KBM-7 (cell line): ENCODE data around the gene TPM2.
"Not testable (repeated sequence)": the region's sequence is repeated elsewhere in the genome, so short reads cannot be mapped to it uniquely, and the experiment has no call there.

Experiments used
- DNase-seq: peaks from one replicate; pipeline ENCODE4 v3.0.0-alpha.2; 2015
- in situ Hi-C: fragments of 300-500 bp; cut with MboI; formaldehyde crosslinking; loops from 2 replicates; pipeline ENCODE4 v1.14.3; 2020; ENCODE audit warnings: low sequenced_read_pairs, low pct_unique_long_range_greater_than_20kb, mixed read lengths

The TPM2 gene

GRCh38 chr9:35643046-35643445, 46.7 kb downstream of the TPM2 start:
- in situ Hi-C loops = no loop called here
- DNase-seq = no peak

- in situ Hi-C loops = not testable (repeated sequence)
- DNase-seq = peak; percentile 53
Observed at GRCh38 chr9:35641478-35641877, 48.2 kb downstream of the TPM2 start.

GRCh38 chr9:35640431-35640830, 49.3 kb downstream of the TPM2 start:
- DNase-seq, in situ Hi-C loops: not testable (repeated sequence)

GRCh38 chr9:35639631-35640030, 50.1 kb downstream of the TPM2 start:
- DNase-seq = no peak
- in situ Hi-C loops = no loop called here

- in situ Hi-C loops, DNase-seq: not testable (repeated sequence)
Observed at GRCh38 chr9:35639225-35639624, 50.5 kb downstream of the TPM2 start.

- in situ Hi-C loops, DNase-seq: not testable (repeated sequence)
Observed at GRCh38 chr9:35638751-35639150, 51.0 kb downstream of the TPM2 start.

GRCh38 chr9:35637427-35637955, 52.2 kb downstream of the TPM2 start:
- in situ Hi-C loops, DNase-seq: not testable (repeated sequence)

- in situ Hi-C loops = not testable (repeated sequence)
Observed at GRCh38 chr9:35636877-35637246, 52.9 kb downstream of the TPM2 start.

GRCh38 chr9:35636135-35636876, 53.4 kb downstream of the TPM2 start:
- DNase-seq = no peak
- in situ Hi-C loops = no loop called here

More at GRCh38 chr9:35636877-35637246, 52.9 kb downstream of the TPM2 start:
- DNase-seq = not testable (repeated sequence)

- in situ Hi-C loops = no loop called here
- DNase-seq = no peak
Observed at GRCh38 chr9:35635730-35636129, 54.0 kb downstream of the TPM2 start.
